Vagina (tissue), 2 donors: ENCODE data around the gene TEAD1.

ENCODE experiments used
- POLR2AphosphoS5 ChIP-seq, 2 donors: sonication (generic); formaldehyde crosslinking; IDR thresholded peaks; one replicate each; pipeline ENCODE4 v1.9.0; 2017; ENCODE audit warnings: antibody characterized with exemption in 2 of 2, mild to moderate bottlenecking in 2 of 2, low read depth in 1 of 2; ENCODE audit not compliant: insufficient read depth in 1 of 2
- TF ChIP-seq, protein P1 (sequence below), 3 experiments: fragments of 450-650 bp in 2 of 3; fragments of 200-600 bp in 1 of 3; sonication (generic) in 1 of 3; IDR thresholded peaks; one replicate each; pipeline ENCODE4 v1.5.1; 2017 to 2019; ENCODE audit warnings: antibody characterized with exemption in 3 of 3, mild to moderate bottlenecking in 2 of 3, moderate library complexity in 2 of 3

DNA sequence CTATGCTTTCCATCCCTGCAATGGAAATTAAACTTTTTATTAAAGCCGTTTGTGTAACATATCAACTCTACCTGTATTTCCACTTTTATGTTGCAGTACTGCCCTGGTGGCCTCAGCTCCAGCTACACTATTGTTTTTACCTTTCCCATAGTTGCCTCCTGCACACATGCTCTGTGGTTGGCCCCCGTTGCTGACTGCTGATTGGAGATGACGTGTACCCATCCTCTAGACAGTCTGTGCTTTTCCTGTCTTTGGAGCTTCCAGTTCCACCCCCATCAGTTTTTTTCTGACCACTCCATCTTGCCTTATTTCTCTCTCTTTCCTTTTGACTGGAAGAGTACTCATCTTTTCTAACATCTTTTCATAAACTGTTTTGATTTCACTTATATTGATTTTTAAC, 123.8 kb downstream of the TEAD1 start:
- TF ChIP-seq POLR2AphosphoS5 (IDR thresholded peaks at IDR 0.05; ENCODE audit: insufficient read depth in 1 of 2, low read depth in 1 of 2): no peak
- TF ChIP-seq, protein P1, sequence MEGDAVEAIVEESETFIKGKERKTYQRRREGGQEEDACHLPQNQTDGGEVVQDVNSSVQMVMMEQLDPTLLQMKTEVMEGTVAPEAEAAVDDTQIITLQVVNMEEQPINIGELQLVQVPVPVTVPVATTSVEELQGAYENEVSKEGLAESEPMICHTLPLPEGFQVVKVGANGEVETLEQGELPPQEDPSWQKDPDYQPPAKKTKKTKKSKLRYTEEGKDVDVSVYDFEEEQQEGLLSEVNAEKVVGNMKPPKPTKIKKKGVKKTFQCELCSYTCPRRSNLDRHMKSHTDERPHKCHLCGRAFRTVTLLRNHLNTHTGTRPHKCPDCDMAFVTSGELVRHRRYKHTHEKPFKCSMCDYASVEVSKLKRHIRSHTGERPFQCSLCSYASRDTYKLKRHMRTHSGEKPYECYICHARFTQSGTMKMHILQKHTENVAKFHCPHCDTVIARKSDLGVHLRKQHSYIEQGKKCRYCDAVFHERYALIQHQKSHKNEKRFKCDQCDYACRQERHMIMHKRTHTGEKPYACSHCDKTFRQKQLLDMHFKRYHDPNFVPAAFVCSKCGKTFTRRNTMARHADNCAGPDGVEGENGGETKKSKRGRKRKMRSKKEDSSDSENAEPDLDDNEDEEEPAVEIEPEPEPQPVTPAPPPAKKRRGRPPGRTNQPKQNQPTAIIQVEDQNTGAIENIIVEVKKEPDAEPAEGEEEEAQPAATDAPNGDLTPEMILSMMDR (IDR thresholded peaks at IDR 0.05): no peak
